Keratinocyte (primary cell): ENCODE data around the gene MDN1. TPM values are rescaled to one million over a fixed set of nuclear protein-coding genes. Genes with fewer than 3 reads are reported as not detected.

Experiments
- DNase-seq: peaks from one replicate; pipeline ENCODE4 v3.0.0-alpha.2; 2011; ENCODE audit warnings: low read depth, missing footprints, low spot score
- FAIRE-seq: peaks from 2 replicates; lab custom pipeline; 2011; peaks lifted over from hg19 to GRCh38; lab: Jason Lieb, UNC
- H2AFZ ChIP-seq: 2 replicates; pipeline ENCODE4 v1.6.0; 2012; ENCODE audit warnings: low read length, control low read depth, inconsistent platforms; ENCODE audit not compliant: control insufficient read depth
- H3K27ac ChIP-seq: 2 replicates; pipeline ENCODE4 v1.5.1; 2011; ENCODE audit warnings: low read length; ENCODE audit not compliant: control insufficient read depth, insufficient read depth
- H3K27me3 ChIP-seq: 3 replicates; pipeline ENCODE4 v1.6.0; 2011; ENCODE audit warnings: low read length; ENCODE audit not compliant: control insufficient read depth, insufficient read depth; ENCODE audit errors: extremely low read depth
- H3K36me3 ChIP-seq, 2 experiments: 2 replicates in 1 of 2; 3 replicates in 1 of 2; pipeline ENCODE4 v1.5.1; 2011; ENCODE audit warnings: low read length in 2 of 2, mild to moderate bottlenecking in 1 of 2; ENCODE audit not compliant: control insufficient read depth in 2 of 2, insufficient read depth in 2 of 2; ENCODE audit errors: extremely low read depth in 1 of 2
- H3K4me1 ChIP-seq: 3 replicates; pipeline ENCODE4 v1.5.1; 2011; ENCODE audit warnings: low read length; ENCODE audit not compliant: control insufficient read depth, insufficient read depth; ENCODE audit errors: extremely low read depth
- H3K4me2 ChIP-seq: 3 replicates; pipeline ENCODE4 v1.6.0; 2011; ENCODE audit warnings: low read depth, low read length; ENCODE audit not compliant: control insufficient read depth, insufficient read depth; ENCODE audit errors: extremely low read depth
- H3K4me3 ChIP-seq, 3 experiments: fragments of 200-600 bp in 1 of 3; sonication (generic) in 1 of 3; 2 replicates in 2 of 3; 3 replicates in 1 of 3; pipeline ENCODE4 v1.5.1; 2011 to 2016; ENCODE audit warnings: low read length in 3 of 3, mild to moderate bottlenecking in 3 of 3, control low read depth in 2 of 3, inconsistent platforms in 1 of 3, low read depth in 1 of 3, mixed read lengths in 1 of 3, mixed run types in 1 of 3, moderate library complexity in 1 of 3; ENCODE audit not compliant: control insufficient read depth in 2 of 3, insufficient read depth in 2 of 3; ENCODE audit errors: extremely low read depth in 1 of 3
- H3K79me2 ChIP-seq: 2 replicates; pipeline ENCODE4 v1.6.0; 2012; ENCODE audit warnings: low read length; ENCODE audit not compliant: control insufficient read depth, insufficient read depth
- H3K9ac ChIP-seq: 3 replicates; pipeline ENCODE4 v1.6.0; 2011; ENCODE audit warnings: low read length; ENCODE audit not compliant: control insufficient read depth, insufficient read depth; ENCODE audit errors: extremely low read depth
- H3K9me1 ChIP-seq: 3 replicates; pipeline ENCODE4 v1.6.0; 2011; ENCODE audit warnings: low read length; ENCODE audit not compliant: control insufficient read depth, insufficient read depth; ENCODE audit errors: extremely low read depth
- H3K9me3 ChIP-seq: 2 replicates; pipeline ENCODE4 v1.5.1; 2012; ENCODE audit warnings: low read depth, low read length; ENCODE audit not compliant: control insufficient read depth
- H4K20me1 ChIP-seq: 3 replicates; pipeline ENCODE4 v1.6.0; 2011; ENCODE audit warnings: low read length; ENCODE audit not compliant: control insufficient read depth, insufficient read depth; ENCODE audit errors: extremely low read depth
- EZH2 ChIP-seq: IDR thresholded peaks from one replicate; pipeline ENCODE4 v1.6.1; 2012; ENCODE audit warnings: inconsistent platforms, mild to moderate bottlenecking, low read length, moderate library complexity
- dilution Hi-C: fragments of 300-500 bp; cut with MboI; formaldehyde crosslinking; loops from one replicate; pipeline ENCODE4 v1.7.0; 2020; ENCODE audit warnings: low sequenced_read_pairs; ENCODE audit not compliant: extremely low pct_ligation_motif_present
- polyA plus RNA-seq, 5 experiments: library from polyadenylated mRNA; depleted of rRNA in 3 of 5; stranded (reverse) in 3 of 5; stranded (forward) in 1 of 5; unstranded in 1 of 5; fragments of >200 nt; gene quantifications; 1 replicate in 1 of 5; 2 replicates in 3 of 5; 3 replicates in 1 of 5; pipeline versions ENCODE4 v1.2.1 to v1.2.3, GENCODE V29; 2011 to 2012; ENCODE audit warnings: missing spikeins in 2 of 5, low read depth in 1 of 5, low replicate concordance in 1 of 5
- TF ChIP-seq, protein P1 (sequence below), 3 experiments: IDR thresholded peaks in 1 of 3; conservative IDR thresholded peaks in 1 of 3; optimal IDR thresholded peaks in 1 of 3; 2 replicates in 2 of 3; 3 replicates in 1 of 3; pipeline versions ENCODE3 to v1.5.1; 2011; ENCODE audit warnings: low read length in 3 of 3, mild to moderate bottlenecking in 3 of 3, moderate library complexity in 2 of 3, control low read depth in 1 of 3, inconsistent platforms in 1 of 3; ENCODE audit not compliant: insufficient read depth in 2 of 3; ENCODE audit errors: extremely low read depth in 1 of 3

MDN1 gene
- polyA plus RNA-seq, 1 donor (not counting 4 experiments of a cell fraction or from before 2014, with no cell fraction given), result 16.0 TPM

DNA sequence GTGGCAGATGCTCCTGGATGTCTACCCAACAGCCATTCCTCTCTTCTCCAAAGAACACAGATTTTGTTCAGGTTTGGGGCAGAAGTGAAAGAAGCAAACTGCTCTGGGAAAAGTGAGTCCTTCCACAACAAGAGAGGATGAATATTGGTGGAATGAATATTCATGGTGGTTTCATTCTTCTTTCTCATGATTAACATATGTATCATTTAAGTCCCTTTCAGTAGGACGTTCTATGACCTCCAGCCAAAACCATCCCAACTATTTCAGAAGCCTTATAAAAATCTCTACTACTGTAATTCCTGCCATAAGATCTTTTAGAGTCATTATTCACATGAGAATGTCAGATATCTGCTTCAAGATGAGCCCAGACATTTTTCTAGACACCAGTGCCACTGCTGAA, 44.4 kb downstream of the MDN1 start:
- peaks cover 11 to 21% of the 10 kb centered on the region in 2 experiments for H3K36me3 ChIP-seq
- no peaks in the 10 kb centered on the region for H3K9me1 ChIP-seq
- no peak overlapping the region for H3K4me3 ChIP-seq
- FAIRE-seq, result no peak
- H3K9me3 ChIP-seq, result no peaks in the 10 kb centered on the region
- no peak for DNase-seq
- no peaks in the 10 kb centered on the region for H3K27me3 ChIP-seq
- no peaks in the 10 kb centered on the region for H3K4me1 ChIP-seq
- H3K4me2 ChIP-seq, result no peak overlapping the region
- no peaks in the 10 kb centered on the region for H4K20me1 ChIP-seq
- H3K9ac ChIP-seq, result no peak overlapping the region
- no peak overlapping the region for H3K27ac ChIP-seq
- H2AFZ ChIP-seq, result no peak overlapping the region
- dilution Hi-C loops, result no loop called here
- no peaks in the 10 kb centered on the region for H3K79me2 ChIP-seq
- TF ChIP-seq, protein P1, sequence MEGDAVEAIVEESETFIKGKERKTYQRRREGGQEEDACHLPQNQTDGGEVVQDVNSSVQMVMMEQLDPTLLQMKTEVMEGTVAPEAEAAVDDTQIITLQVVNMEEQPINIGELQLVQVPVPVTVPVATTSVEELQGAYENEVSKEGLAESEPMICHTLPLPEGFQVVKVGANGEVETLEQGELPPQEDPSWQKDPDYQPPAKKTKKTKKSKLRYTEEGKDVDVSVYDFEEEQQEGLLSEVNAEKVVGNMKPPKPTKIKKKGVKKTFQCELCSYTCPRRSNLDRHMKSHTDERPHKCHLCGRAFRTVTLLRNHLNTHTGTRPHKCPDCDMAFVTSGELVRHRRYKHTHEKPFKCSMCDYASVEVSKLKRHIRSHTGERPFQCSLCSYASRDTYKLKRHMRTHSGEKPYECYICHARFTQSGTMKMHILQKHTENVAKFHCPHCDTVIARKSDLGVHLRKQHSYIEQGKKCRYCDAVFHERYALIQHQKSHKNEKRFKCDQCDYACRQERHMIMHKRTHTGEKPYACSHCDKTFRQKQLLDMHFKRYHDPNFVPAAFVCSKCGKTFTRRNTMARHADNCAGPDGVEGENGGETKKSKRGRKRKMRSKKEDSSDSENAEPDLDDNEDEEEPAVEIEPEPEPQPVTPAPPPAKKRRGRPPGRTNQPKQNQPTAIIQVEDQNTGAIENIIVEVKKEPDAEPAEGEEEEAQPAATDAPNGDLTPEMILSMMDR (optimal IDR thresholded peaks at IDR 0.05 in 1 of 3, IDR thresholded peaks at IDR 0.05 in 1 of 3, conservative IDR thresholded peaks at IDR 0.05 in 1 of 3; ENCODE audit: extremely low read depth in 1 of 3, insufficient read depth in 2 of 3, low read length in 3 of 3), result no peak
- TF ChIP-seq EZH2, result no peak

DNA sequence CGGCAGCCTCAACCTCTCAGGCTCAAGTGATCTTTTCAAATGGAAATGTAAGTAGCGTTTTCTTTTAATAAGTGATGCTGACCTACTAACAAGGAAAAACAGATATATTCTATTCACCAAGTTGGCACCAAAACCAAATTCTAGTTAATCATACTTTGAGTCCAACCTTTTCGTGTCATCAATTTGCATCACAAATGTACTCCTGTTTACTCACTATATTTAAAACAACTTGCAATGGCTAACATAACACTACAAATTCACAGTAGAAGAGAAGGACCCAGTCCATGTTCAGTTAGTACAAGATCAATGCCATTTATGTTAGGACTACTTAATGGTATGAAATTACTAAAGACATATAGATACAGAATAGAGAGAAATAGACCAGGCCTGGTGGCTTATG, 50.0 kb downstream of the MDN1 start:
- Histone ChIP-seq H3K4me2 (no peak overlapping the region), H3K27ac (no peak overlapping the region), H3K9me3 (no peaks in the 10 kb centered on the region), H3K27me3 (no peaks in the 10 kb centered on the region), H3K36me3 (peaks cover 14 to 16% of the 10 kb centered on the region in 2 experiments), H3K4me3 (no peak overlapping the region), H3K4me1 (no peaks in the 10 kb centered on the region), H4K20me1 (no peaks in the 10 kb centered on the region), H3K9me1 (no peaks in the 10 kb centered on the region), H3K79me2 (no peaks in the 10 kb centered on the region), H2AFZ (no peak overlapping the region), H3K9ac (no peak overlapping the region)
- DNase-seq (no peak), FAIRE-seq (no peak)
- TF ChIP-seq, protein P1 (optimal IDR thresholded peaks at IDR 0.05 in 1 of 3, IDR thresholded peaks at IDR 0.05 in 1 of 3, conservative IDR thresholded peaks at IDR 0.05 in 1 of 3; ENCODE audit: extremely low read depth in 1 of 3, insufficient read depth in 2 of 3, low read length in 3 of 3), result no peak
- no peak for TF ChIP-seq EZH2
- dilution Hi-C loops, result no loop called here
